DOHH2 (cell line): Measurements from ENCODE around the gene LANCL2.

Source experiments
- EZH2phosphoT487 ChIP-seq: fragments of 200-600 bp; sonication (generic); IDR thresholded peaks from 2 replicates; pipeline ENCODE4 v1.6.1; 2017; ENCODE audit warnings: borderline replicate concordance, mild to moderate bottlenecking, antibody characterized with exemption, low read length, moderate library complexity, mixed read lengths
- TF ChIP-seq, protein P1 (sequence below): fragments of 200-600 bp; sonication (generic); IDR thresholded peaks from one replicate; pipeline ENCODE4 v1.5.1; 2014; ENCODE audit warnings: antibody characterized with exemption, mild to moderate bottlenecking, low read depth, low read length; ENCODE audit not compliant: poor library complexity, severe bottlenecking

DNA sequence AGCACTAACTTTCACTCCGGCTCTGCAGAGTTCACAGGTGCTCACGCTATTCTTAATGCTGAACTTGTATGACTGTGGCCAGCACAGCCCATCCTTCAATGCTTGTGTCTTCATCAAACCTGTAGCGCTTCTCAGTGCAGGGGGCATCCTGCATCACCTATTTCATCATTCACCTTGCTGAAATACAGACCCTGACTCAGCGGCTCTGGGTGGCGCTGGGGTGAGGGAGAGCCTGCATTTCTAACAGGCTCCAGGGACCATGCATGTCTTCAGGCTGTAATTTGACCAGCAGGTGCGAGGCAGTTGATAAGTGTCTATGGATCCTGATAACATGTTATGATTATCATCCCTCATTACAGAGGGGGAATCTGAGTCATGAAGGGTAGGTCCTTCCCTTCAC lies 117.9 kb downstream of the LANCL2 start:
- TF ChIP-seq, protein P1, sequence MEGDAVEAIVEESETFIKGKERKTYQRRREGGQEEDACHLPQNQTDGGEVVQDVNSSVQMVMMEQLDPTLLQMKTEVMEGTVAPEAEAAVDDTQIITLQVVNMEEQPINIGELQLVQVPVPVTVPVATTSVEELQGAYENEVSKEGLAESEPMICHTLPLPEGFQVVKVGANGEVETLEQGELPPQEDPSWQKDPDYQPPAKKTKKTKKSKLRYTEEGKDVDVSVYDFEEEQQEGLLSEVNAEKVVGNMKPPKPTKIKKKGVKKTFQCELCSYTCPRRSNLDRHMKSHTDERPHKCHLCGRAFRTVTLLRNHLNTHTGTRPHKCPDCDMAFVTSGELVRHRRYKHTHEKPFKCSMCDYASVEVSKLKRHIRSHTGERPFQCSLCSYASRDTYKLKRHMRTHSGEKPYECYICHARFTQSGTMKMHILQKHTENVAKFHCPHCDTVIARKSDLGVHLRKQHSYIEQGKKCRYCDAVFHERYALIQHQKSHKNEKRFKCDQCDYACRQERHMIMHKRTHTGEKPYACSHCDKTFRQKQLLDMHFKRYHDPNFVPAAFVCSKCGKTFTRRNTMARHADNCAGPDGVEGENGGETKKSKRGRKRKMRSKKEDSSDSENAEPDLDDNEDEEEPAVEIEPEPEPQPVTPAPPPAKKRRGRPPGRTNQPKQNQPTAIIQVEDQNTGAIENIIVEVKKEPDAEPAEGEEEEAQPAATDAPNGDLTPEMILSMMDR: no peak
- no peak for TF ChIP-seq EZH2phosphoT487
